GM23338 (cell line): ENCODE data around the gene NABP1.

Experiments used
- CTCF ChIP-seq, 2 experiments: fragments of 200-600 bp in 1 of 2; sonication (generic) in 1 of 2; conservative IDR thresholded peaks; 2 replicates each; pipeline versions ENCODE4 v1.5.1 to v1.6.1; 2016 to 2017; ENCODE audit warnings: antibody characterized with exemption in 2 of 2, low read depth in 2 of 2, mild to moderate bottlenecking in 2 of 2, moderate library complexity in 1 of 2
- ETS1 ChIP-seq: IDR thresholded peaks from 2 replicates; pipeline ENCODE4 v1.6.1; 2016; ENCODE audit warnings: antibody characterized with exemption

GRCh38 chr2:191629001-191629453, 48.9 kb upstream of the NABP1 start:
- no peak for TF ChIP-seq CTCF (conservative IDR thresholded peaks at IDR 0.05; ENCODE audit: low read depth in 2 of 2)
- TF ChIP-seq ETS1, result no peak
